Cardiac muscle cell (in vitro differentiated cells and primary cell): ENCODE data around the gene PLXNA1. TPM values are rescaled to one million over a fixed set of nuclear protein-coding genes. Genes with fewer than 3 reads are reported as not detected.
A peak's percentile ranks its signal among the peaks of the same experiment; 100 is the strongest.

ENCODE experiments used
- DNase-seq, 2 donors: peaks; one replicate each; pipeline versions ENCODE4 v3.0.0 to v3.0.0-alpha.2; 2010 to 2017; ENCODE audit warnings: low read depth in 1 of 2, low spot score in 1 of 2
- H3K27ac ChIP-seq: fragments of 200-600 bp; sonication (generic); 2 replicates; pipeline ENCODE4 v1.5.1; 2016
- H3K27me3 ChIP-seq: fragments of 200-600 bp; sonication (generic); 2 replicates; pipeline ENCODE4 v1.6.0; 2016; ENCODE audit warnings: control low read depth
- H3K36me3 ChIP-seq: fragments of 200-600 bp; sonication (generic); 2 replicates; pipeline ENCODE4 v1.5.1; 2016; ENCODE audit warnings: control low read depth
- H3K4me1 ChIP-seq: fragments of 200-600 bp; sonication (generic); 2 replicates; pipeline ENCODE4 v1.8.1; 2017; ENCODE audit warnings: low read depth, mild to moderate bottlenecking, mixed run types
- H3K4me3 ChIP-seq: fragments of 200-600 bp; sonication (generic); 2 replicates; pipeline ENCODE4 v1.5.1; 2016; ENCODE audit warnings: mild to moderate bottlenecking
- H3K9me3 ChIP-seq: fragments of 200-600 bp; sonication (generic); 2 replicates; pipeline ENCODE4 v1.5.1; 2017; ENCODE audit warnings: low read depth, mild to moderate bottlenecking, control low read depth
- CTCF ChIP-seq: IDR thresholded peaks from 2 replicates; pipeline ENCODE4 v1.5.1; 2012; ENCODE audit warnings: low read depth, mild to moderate bottlenecking, low read length
- polyA plus RNA-seq: library from polyadenylated mRNA; unstranded; fragments of >200 nt; fragmentation: Nextera tagmentation; extraction: Ambion mirVana; gene quantifications from 2 replicates; pipeline ENCODE4 v1.2.1, GENCODE V29; 2016
- total RNA-seq: library from RNA; depleted of rRNA; stranded (reverse); fragments of >200 nt; gene quantifications from 2 replicates; pipeline ENCODE4 v1.2.3, GENCODE V29; 2016

PLXNA1 gene
- total and polyA plus RNA-seq, 2 experiments from 2014 or later: 19.5 to 71.0 TPM

GRCh38 chr3:126958638-126959085, 24.3 kb upstream of the PLXNA1 start:
- H3K4me3 ChIP-seq: no peak overlapping the region
- no peaks in the 10 kb centered on the region for H3K9me3 ChIP-seq
- TF ChIP-seq CTCF: no peak
- H3K36me3 ChIP-seq: no peaks in the 10 kb centered on the region
- DNase-seq: no peak
- H3K27me3 ChIP-seq: no peaks in the 10 kb centered on the region
- H3K27ac ChIP-seq: no peak overlapping the region
- H3K4me1 ChIP-seq: no peaks in the 10 kb centered on the region

GRCh38 chr3:126959136-126959920, 23.6 kb upstream of the PLXNA1 start:
- H3K27me3 ChIP-seq: no peaks in the 10 kb centered on the region
- H3K27ac ChIP-seq: no peak overlapping the region
- no peaks in the 10 kb centered on the region for H3K36me3 ChIP-seq
- H3K4me1 ChIP-seq: no peaks in the 10 kb centered on the region
- no peak for TF ChIP-seq CTCF
- H3K4me3 ChIP-seq: no peak overlapping the region
- no peak for DNase-seq
- no peaks in the 10 kb centered on the region for H3K9me3 ChIP-seq

- DNase-seq: peak in 1 of 2 donors; percentile 43
- H3K4me3 ChIP-seq: no peak overlapping the region
- no peaks in the 10 kb centered on the region for H3K9me3 ChIP-seq
- peak; percentile 39 for TF ChIP-seq CTCF
- H3K36me3 ChIP-seq: no peaks in the 10 kb centered on the region
- H3K27ac ChIP-seq: no peak overlapping the region
- no peaks in the 10 kb centered on the region for H3K4me1 ChIP-seq
- H3K27me3 ChIP-seq: no peaks in the 10 kb centered on the region
Observed at GRCh38 chr3:126959921-126960603, 22.9 kb upstream of the PLXNA1 start.

GRCh38 chr3:126960604-126960995, 22.3 kb upstream of the PLXNA1 start:
- H3K9me3 ChIP-seq: no peaks in the 10 kb centered on the region
- no peaks in the 10 kb centered on the region for H3K27me3 ChIP-seq
- no peak for TF ChIP-seq CTCF
- H3K4me1 ChIP-seq: no peaks in the 10 kb centered on the region
- DNase-seq: no peak
- no peak overlapping the region for H3K4me3 ChIP-seq
- H3K27ac ChIP-seq: no peak overlapping the region
- no peaks in the 10 kb centered on the region for H3K36me3 ChIP-seq

GRCh38 chr3:126961191-126961790, 21.6 kb upstream of the PLXNA1 start:
- H3K27me3 ChIP-seq: no peaks in the 10 kb centered on the region

More at GRCh38 chr3:126961191-126961790, 21.6 kb upstream of the PLXNA1 start:
- H3K9me3 ChIP-seq: no peaks in the 10 kb centered on the region
- no peak overlapping the region for H3K27ac ChIP-seq
- no peaks in the 10 kb centered on the region for H3K4me1 ChIP-seq
- H3K36me3 ChIP-seq: no peaks in the 10 kb centered on the region
- TF ChIP-seq CTCF: no peak
- peak in 1 of 2 donors; percentile 79 for DNase-seq
- H3K4me3 ChIP-seq: no peak overlapping the region
